Superior temporal gyrus (tissue), 1 donor: ENCODE data around the gene ADI1.
"Not testable (repeated sequence)": the region's sequence is repeated elsewhere in the genome, so short reads cannot be mapped to it uniquely, and the experiment has no call there.

Experiments used
- DNase-seq: peaks from one replicate; pipeline ENCODE4 v3.0.0-alpha.2; 2016; ENCODE audit errors: extremely low spot score

The ADI1 gene

DNA sequence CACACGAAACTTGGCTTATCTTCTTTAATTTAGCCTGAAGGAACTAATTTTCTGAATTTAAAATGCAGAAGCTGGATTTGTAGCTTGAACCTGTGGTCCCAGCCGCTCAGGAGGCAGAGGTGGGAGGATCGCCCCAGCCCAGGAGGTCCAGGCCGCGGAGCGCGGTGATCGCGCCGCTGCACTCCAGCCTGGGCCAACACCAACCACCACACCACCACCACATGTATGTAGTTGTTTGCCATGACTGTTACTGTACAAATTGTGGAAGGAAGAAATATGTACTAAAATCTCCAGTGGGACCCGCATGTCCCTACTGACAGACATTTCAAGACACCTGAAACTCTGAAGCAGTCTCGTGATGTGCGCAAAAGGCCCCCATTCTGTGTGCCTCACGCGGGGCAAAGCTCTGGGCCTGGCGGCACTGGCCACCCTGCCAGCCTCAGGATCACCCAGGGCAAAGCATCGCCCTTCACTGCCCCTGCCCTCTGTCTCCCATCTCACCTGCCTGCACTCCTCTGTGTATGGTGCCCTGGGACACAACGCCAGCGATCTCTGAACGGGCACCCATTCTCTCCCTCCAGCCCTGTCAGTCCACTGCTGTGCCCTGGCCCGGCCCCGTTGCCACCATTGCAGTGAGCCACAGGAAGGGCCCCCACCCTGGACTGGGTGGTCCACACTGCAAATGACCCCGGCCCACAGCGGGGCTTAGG, 10.1 kb upstream of the ADI1 start:
- no peak for DNase-seq

DNA sequence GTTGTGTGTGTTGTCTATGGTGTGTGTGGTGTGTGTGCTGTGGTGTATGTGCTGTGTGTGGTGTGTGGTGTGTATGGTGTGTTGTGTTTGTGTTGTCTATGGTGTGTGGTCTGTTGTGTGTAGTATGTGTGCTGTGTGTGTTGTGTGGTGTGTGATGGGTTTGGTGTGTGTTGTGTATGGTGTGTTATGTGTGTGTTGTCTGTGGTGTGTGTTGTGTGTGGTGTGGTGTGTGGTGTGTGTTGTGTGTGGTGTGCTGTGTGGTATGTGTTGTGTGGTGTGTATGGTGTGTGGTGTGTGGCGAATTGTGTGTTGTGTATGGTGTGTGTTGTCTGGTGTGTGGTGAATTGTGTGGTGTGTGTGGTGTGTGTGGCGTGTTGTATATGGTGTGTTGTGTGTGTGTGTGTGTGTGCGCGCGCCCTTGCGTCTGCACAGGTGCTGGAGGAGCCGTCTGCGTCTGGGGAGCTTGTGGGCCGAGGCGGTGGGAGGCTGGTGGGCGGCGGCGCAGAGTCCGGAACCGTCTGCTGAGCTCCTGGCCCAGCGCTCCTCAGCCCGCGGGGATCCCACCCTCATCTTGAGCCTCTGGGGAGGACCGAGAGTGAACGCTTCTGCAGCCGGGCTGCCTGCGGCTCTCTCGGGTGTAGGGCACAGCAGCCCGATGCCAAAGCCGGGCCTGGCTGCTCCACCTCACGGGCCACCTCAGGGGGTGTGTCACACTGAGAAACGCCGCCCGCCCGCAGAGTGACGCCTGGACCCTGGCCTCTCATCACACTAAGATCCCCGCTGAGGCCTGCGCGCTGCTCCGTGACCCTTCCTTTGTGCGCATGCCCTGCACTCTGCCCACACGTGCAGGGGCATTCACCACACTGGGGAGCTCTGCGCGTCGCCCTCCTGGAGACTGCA, 8.8 kb upstream of the ADI1 start:
- DNase-seq = no peak

DNA sequence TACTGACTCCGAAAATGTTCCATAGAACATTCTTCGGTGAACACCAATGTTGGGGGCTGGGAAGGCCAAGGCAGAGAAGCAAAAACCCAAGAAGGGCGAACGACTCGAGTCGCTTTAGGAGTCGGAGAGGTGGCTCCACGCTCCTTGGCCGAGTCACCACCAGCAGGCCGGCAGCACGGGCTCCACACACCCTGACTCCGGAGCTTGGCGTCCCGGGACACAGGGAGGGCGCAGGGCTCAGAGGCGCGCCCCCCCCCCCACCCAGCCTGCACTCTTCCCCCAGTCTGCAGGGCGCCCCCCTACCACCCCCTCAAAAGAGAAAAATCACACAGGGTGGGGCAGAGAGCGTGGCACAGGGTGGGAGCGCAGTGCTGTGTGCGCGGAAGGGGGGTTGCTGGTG, 7.5 kb upstream of the ADI1 start:
- no peak for DNase-seq

DNA sequence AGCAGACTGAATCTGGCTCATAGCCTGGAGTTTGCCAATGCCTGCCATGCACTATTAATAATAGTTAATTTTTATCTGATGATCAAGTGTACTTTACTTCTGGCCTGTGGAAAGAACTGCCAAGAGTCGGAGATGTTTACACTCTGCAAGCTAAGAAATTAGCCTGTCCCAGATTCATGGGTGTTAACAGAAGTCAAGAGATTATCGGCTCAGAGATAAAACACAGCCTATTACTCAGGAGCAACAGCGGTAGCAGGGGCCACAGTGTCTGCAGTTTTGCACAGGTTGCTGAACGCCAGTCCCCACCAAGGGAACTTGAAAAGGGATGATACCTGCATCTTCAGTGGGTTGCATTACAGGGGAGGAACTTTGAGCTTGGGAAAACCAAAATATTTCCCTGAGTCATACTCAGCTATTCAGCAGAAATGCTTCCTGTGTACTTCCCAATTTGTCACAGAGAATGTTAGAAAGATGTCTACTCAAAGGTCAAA, 4.3 kb upstream of the ADI1 start:
- no peak for DNase-seq

DNA sequence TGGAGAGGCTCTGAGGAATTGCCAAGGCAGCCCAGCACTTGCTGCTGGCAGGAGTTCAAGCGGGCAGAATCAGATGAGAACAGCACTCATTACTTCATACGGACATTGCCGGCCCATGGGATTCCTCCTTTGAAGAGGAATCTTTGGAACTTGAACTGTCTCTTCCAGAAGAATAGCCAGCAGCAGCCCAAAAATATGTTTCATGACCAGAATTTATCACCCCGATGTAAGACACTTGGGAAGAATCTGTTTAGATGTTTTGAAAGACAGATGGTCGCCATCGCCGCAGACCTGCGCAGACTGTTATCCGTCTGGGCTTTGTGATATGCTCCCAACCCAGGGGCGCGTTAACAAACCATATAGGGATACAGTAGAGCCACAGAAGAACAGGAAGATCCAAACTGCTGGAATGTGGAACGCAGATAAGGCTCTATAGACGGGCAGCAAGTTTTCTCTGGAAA, 3.7 kb upstream of the ADI1 start:
- DNase-seq = no peak

DNA sequence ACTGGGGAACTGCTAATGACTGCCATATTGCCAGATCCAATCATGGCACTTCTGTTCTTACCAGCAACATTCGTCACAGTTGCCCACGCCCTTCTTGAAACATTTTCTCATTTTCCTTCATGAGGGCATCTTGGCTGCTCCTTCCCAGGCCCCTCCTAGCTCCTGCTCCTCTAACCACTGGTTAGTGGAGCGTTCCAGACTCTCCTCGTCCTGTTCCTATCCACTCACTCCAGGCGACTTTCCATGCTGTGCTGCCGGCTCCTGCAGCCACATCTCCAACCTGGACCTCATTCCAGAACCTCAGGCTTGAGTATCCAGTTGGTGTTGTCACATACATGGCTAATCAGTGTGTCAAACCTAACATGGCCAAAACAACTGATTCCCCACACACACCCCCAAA, 1.3 kb upstream of the ADI1 start:
- DNase-seq = no peak

DNA sequence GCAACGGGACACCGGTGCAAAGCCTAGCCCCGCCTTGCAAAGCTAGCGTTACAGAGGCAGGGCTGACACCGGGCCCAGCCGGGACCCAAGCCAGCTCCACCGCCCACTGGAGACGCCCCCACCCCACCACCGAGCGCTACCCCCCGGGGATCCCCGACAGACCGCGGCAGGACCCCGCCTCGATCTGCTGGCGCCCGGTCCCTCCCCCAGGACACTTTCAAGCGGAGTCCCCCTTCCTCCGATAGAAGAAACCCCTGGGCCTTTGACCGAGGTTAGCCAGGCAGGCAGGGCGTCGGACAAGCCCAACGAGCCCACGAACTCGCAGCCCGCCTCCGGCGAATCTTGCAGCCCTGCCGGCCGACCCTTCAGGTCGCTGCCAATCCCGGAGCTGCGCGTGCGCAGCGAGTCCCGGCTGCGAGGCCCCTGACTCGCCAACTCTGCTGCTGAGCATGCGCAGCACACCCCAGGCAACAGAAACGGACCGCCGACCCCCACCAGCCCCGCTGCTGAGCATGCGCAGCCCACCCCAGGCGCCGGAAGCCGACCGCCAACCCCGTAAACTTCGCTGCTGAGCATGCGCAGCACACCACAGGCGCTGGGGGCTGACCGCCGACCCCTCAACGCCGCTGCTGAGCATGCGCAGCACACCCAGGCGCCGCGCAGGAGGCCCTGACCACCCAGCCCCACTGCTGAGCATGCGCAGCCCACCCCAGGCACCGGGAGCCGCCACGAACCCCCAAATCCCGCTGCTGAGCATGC, 656 bp downstream of the ADI1 start:
- peak; percentile 94 for DNase-seq

DNA sequence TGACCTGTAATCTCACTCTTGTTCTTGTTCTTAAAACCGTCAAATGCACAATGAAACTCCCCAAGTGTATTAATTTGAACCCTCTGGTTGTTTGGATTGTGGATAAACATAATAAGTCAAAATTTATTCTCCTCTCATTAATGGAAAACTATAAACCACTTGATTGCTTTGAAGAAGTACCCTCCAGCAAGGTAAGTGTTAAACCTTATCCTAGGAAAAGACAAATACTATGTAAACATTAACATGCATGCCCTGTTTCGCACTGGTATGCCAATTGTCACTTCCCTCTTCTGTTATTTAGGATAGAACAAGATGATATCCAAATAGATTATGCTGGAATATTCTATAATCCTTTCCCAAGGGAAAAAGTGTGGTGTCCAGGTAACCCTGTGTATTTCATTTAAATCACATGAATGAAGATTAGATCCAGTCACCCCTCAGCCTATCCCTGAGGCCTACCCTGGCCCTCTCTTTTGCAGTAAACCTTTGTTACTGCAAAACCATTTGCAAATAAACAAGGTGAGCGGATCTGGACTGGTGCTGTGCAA, 1.3 kb downstream of the ADI1 start:
- peak; percentile 22 for DNase-seq

DNA sequence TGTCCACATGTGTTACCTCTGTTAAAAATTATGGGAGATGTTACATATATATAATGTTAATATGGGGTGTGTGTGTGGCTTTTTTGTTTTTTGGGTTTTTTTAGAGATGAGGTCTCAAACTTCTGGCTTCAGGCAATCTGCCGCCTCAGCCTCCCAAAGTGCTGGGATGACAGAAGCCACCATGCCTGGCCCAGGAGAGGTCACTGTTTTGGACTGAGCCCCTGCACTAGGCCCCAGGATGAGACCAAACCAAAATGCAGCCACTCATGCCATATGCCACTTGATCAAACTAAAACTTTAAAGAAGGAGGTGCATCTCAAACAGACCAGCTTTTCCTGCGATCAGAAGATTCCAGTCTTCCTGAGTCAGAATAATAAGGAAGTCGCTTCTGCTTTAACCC, 2.5 kb downstream of the ADI1 start:
- DNase-seq = no peak

DNA sequence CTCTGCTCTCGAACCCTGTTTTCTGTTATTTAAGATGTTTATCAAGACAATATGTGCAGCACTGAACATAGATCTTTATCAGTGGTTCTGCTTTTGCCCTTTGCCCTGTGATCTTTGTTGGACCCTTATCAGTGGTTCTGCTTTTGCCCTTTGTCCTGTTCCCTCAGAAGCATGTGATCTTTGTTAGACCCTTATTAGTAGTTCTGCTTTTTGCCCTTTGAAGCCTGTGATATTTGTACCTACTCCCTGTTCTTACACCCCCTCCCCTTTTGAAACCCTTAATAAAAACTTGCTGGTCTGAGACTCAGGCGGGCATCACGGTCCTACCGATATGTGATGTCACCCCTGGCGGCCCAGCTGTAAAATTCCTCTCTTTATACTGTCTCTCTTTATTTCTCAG, 3.9 kb downstream of the ADI1 start:
- not testable (repeated sequence) for DNase-seq

DNA sequence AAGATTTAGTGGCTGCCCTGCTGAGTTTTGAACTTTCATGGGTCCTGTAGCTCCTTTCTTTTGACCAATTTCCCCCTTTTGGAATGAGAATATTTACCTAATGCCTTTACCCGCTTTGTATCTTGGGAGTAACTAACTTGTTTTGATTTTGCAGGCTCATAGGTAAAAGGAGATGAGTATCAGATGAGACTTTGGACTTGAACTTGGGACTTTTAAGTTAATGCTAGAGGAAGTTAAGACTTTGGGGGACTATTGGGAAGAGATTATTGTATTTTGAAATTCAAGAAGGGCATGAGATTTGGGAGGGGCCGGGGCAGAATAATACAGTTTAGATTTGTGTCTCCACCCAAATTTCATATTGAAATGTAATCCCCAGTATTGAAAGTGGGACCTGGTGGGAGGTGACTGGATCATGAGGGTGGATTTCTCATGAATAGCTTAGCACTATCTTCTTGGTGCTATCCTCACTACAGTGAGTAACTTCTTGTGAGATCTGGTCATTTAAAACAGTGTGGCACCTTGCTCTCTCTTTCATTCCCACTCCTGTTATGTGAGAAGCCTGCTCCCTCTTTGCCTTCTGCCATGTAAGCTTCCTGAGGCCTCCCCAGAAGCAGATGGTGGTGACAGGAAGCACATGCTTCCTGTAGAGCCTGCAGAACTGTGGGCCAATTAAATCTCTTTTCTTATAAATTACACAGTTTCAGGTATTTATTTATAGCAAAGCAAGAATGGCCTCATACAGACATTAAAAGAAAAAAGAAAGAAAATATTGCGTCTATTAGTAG, 6.1 kb downstream of the ADI1 start:
- DNase-seq = no peak

DNA sequence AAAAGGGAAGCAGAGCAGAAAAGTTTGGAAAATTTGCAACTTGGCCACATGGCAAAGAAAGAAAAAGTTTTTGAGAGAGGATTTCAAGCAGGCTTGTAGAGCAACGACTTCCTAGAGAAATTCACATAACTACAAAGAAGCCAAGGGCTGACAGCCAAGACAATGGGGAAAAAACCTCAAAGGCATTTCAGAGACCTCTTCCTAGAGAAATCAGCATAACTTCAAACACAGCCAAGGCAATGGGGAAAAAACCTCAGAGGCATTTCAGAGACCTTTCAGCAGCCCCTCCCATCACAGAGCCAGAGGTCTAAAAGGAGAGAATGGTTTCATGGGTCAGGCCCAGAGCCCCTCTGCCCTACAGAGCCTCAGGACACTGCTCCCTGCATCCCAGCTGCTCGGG, 7.2 kb downstream of the ADI1 start:
- no peak for DNase-seq

DNA sequence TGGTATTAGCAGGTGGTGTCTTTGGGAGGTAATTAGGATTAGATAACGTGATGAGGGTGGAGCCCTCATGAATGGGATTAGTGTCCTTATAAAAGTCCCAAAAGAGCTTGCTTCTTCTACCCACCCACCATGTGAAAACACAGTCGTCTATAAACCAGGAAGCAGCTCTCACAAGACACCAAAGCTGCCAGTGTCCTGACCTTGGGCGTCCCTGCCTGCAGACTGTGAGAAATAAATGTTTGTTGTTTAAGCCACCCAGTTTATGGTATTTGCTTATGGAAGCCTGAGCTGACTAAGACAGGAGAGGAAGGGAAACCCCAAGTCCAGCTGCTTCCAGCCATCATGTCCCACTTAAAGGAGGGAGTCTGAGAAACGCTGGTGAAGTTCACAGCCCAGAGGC, 13.6 kb downstream of the ADI1 start:
- no peak for DNase-seq

DNA sequence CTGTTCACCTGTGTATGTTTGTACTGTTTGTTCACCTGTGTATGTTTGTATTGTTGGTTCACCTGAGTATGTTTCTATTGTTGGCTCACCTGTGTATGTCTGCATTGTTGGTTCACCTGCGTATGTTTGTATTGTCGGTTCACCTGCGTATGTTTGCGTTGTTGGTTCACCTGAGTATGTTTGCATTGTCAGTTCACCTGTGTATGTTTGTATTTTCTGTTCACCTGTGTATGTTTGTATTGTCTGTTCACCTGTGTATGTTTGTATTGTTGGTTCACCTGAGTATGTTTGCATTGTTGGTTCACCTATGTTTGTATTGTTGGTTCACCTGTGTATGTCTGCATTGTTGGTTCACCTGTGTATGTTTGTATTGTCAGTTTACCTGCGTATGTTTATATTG, 14.6 kb downstream of the ADI1 start:
- no peak for DNase-seq

DNA sequence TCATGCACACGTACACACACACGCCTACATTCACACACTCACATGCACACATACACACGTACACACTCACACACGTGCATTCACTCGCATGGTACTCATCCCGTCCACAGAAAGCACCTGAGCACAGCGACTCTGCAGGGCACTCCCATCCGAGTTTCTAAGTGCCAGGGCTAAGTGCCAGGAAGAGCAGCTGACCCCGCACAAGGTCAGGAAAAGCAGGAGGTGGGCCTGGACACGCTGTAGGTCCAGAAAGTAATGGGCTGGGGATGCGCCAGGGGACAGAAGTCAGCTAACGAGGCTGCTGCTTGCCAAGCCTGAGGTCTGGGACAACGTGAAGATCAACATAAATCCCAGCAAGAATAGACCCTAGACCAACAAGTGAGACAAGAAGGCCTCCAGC, 15.8 kb downstream of the ADI1 start:
- no peak for DNase-seq

DNA sequence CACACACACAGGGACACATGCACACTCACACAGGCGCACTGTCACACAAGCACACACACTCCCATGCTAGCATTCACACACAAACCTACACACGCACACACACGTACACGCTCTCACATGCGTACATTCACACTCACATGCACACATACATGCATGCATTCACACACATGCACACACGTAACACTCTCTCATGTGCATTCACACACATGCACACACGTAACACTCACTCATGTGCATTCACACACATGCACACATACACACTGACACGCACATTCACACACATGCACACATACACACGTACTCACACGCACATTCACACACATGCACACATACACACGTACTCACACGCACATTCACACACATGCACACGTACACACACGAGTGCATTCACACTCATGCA, 16.3 kb downstream of the ADI1 start:
- no peak for DNase-seq

DNA sequence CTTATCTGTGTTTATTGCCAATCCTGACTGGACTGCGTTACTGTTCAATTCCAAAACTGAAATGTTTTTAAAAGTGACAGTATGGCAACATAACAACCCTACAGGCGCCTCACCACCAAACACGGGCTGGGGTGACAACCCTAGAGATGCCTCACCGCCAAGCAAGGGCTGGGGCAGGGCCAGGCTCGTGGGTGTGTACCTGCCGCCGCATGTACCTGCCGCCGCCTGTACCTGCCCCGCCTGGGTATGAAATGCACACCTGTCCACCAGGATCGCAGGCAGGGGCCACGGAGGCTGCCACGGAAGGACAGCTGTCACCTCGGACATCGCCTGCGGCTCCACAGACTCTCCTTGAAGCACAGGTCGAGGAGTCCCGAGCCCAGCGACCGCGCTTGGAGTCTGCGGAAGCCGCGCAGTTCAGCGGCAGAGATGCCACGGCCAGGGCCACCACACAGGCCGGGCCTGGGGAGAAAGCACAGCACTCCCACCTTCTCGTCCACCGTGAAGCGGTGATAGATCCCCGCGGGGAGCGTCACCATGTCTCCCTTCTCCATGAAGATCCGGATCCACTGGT, 18.9 kb downstream of the ADI1 start:
- no peak for DNase-seq

DNA sequence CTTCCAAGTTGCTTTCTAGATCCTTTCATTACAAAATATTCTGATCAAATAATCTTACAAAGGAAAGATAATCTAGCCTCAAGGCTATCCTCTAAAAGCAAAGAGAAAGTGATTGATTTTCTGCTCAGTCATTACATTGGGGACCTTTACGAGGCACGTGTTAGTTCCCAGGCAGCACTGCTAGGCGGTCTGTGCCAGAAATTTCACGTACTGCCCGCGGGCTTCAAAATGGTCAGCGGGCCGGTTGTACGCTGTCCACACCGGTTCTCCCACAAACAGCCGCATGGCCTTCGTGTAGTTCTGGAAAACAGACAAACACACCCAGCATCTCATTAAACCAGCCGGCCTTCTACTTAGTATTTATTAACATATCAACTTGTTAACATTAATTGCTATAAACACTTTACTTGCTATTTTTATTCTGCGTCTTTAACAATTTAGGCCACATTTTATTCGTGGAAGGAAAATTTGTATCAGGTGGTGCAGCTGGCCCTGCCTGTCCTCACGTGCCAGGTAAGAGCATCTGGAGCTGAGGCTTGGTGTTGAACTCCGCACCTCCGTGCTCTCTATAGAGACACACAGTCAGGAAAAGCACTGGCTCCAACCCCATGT, 20.4 kb downstream of the ADI1 start:
- DNase-seq = no peak

DNA sequence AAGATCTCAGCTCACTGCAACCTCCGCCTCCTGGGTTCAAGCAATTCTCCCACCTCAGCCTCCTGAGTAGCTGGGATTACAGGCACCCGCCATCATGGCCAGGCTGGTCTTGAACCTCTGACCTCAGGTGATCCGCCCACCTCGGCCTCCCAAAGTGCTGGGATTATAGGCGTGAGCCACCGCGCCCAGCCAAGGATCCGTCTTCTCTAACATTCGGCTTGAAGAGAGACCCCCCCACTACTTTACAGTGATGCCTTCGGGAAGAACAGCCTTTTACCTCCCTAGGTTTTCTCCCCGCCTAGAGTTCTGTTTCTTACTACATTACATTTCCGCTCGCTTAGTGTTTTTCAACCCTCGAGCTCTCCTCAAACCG, 22.6 kb downstream of the ADI1 start:
- DNase-seq = not testable (repeated sequence)

DNA sequence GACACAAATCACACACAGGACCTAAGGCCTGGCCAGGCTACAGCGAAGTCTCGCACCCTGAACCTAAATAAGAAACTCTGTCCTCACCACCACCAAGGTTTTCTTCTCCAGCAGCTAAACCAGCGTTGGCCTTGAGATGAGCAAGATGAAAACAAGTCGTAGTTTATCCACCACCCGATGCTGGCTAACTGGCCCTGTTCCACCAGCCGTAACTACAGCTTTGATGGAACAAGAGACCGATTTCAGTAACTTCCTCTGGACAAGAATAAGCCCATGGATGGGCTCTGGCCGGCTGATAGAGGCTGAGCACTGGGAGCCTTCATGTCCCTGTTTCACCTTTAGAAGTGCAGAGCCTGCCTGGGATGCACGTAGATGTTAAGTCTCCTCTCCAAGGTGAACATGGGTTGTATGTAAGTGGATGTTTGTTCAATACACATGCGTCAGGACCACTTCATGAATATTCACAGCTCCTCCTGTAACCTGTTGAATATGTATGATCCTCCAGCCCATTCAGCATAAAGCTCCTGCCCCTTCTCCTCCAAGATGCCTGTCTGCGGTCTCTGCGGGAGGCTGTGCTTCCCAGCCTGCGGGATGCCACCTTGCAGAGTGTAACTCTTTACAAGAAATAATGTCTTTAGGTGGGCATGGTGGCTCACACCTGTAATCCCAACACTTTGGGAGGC, 24.2 kb downstream of the ADI1 start:
- no peak for DNase-seq
